CD4-positive, alpha-beta T cell treated with Interferon alpha-2 for 1 hour (primary cell): ENCODE data around the gene ZDHHC23.

Experiments used
- DNase-seq, 2 donors: peaks; one replicate each; pipeline ENCODE4 v3.0.0-alpha.2; 2020 to 2022

The ZDHHC23 gene

GRCh38 chr3:114011059-114011797 lies 63.4 kb downstream of the ZDHHC23 start:
- no peak for DNase-seq
